Fibroblast of the aortic adventitia (primary cell): ENCODE data around the gene GP5. TPM values are rescaled to one million over a fixed set of nuclear protein-coding genes. Genes with fewer than 3 reads are reported as not detected.

Experiments used
- DNase-seq: peaks from one replicate; pipeline ENCODE4 v3.0.0-alpha.2; 2010; ENCODE audit warnings: low read depth
- H3K4me3 ChIP-seq: 2 replicates; pipeline ENCODE4 v1.5.1; 2011; ENCODE audit warnings: low read depth, mild to moderate bottlenecking, control low read depth, low read length, moderate library complexity
- total RNA-seq: library from RNA; depleted of rRNA; stranded (reverse); fragments of >200 nt; gene quantifications from 2 replicates; pipeline ENCODE4 v1.2.3, GENCODE V29; 2012; ENCODE audit warnings: low replicate concordance
- TF ChIP-seq, protein P1 (sequence below): IDR thresholded peaks from 2 replicates; pipeline ENCODE4 v1.5.1; 2011; ENCODE audit warnings: mild to moderate bottlenecking, low read length, control low read depth, inconsistent platforms; ENCODE audit not compliant: insufficient read depth

The GP5 gene
- total RNA-seq, 1 donor, result 0.09 TPM

DNA sequence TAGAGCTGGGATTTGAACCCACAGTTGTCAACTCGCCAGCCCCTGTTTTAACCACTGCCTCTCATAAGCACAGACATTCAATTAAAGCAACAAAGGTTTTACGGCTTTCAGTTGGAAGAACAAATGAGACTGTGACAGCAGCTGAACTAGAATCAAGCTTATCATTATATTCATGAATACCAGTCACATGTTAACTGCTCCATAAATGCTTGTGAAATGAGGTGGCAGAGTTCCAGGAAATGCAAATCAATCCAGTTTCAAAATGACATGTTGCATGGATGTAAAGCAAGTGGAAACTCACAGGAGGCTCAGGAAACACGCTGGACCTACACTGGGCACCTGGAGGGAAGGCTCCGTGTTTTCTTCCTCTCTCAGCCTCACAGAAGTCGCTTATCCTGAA lies 3.9 kb downstream of the GP5 start:
- H3K4me3 ChIP-seq, result no peak overlapping the region
- DNase-seq, result no peak
- TF ChIP-seq, protein P1, sequence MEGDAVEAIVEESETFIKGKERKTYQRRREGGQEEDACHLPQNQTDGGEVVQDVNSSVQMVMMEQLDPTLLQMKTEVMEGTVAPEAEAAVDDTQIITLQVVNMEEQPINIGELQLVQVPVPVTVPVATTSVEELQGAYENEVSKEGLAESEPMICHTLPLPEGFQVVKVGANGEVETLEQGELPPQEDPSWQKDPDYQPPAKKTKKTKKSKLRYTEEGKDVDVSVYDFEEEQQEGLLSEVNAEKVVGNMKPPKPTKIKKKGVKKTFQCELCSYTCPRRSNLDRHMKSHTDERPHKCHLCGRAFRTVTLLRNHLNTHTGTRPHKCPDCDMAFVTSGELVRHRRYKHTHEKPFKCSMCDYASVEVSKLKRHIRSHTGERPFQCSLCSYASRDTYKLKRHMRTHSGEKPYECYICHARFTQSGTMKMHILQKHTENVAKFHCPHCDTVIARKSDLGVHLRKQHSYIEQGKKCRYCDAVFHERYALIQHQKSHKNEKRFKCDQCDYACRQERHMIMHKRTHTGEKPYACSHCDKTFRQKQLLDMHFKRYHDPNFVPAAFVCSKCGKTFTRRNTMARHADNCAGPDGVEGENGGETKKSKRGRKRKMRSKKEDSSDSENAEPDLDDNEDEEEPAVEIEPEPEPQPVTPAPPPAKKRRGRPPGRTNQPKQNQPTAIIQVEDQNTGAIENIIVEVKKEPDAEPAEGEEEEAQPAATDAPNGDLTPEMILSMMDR, result no peak

GRCh38 chr3:194392576-194392975 lies 6.5 kb downstream of the GP5 start:
- TF ChIP-seq, protein P1, result no peak
- H3K4me3 ChIP-seq, result no peak overlapping the region
- no peak for DNase-seq

GRCh38 chr3:194390835-194391234 lies 8.2 kb downstream of the GP5 start:
- H3K4me3 ChIP-seq, result no peak overlapping the region
- TF ChIP-seq, protein P1, result no peak
- DNase-seq, result no peak

DNA sequence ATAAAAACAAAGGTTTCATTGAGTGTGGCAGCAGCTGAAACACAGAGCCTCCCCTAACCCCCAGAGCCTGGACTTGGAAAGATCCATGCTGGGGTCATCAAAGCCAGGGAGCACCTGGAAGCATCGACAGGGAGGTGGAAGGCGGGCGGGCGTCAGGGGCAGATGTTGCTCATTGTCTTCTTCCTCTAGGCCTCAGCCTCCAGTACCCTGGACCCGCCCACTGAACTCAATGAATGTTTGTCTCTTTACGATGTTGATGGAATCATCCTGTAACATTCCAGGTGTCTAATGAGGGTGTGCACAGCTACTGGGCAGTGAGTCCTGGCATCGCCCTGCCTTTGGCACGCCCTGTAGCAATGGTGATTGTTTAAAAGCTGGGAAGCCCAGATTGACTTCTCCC lies 9.8 kb downstream of the GP5 start:
- no peak for DNase-seq
- TF ChIP-seq, protein P1, result no peak
- no peak overlapping the region for H3K4me3 ChIP-seq

GRCh38 chr3:194387926-194388418 lies 11.1 kb downstream of the GP5 start:
- no peak for DNase-seq
- H3K4me3 ChIP-seq, result no peak overlapping the region
- TF ChIP-seq, protein P1, result no peak

DNA sequence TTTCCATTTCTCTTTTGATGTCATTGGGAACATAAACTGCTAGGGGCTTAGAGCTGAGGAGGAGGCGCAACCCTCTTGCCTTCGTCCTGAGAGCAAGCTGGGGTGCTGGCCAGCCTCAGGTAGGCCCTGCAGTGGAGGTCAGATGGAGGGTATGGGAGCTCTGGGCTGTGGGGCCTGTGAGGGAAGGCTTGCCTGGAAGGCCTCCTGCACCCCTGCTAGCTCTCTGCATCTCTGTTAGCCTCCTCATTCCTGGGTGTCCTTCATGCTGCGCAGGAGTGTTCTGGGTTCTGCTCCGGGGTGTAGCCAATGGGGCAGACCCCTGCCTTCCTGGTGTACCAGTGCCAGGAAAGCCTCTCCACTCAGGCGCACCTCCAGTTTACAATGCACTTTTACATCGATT lies 11.8 kb downstream of the GP5 start:
- DNase-seq, result no peak
- no peak overlapping the region for H3K4me3 ChIP-seq
- TF ChIP-seq, protein P1, result no peak

- DNase-seq, result no peak
- TF ChIP-seq, protein P1, result no peak
- no peak overlapping the region for H3K4me3 ChIP-seq
These were observed 12.4 kb downstream of the GP5 start for GRCh38 chr3:194386648-194387047.
